ENCODE measurements around the gene GPC4. TPM values are rescaled to one million over a fixed set of nuclear protein-coding genes. Genes with fewer than 3 reads are reported as not detected.

The GPC4 gene
- total RNA-seq, 2 experiments from 2014 or later = not detected

GRCh38 chrX:133250184-133251100, 164.8 kb downstream of the GPC4 start:
- POLR2A ChIA-PET = no interaction called here
- CTCF ChIA-PET = interaction anchor here (0.7 kb wide), 1 partner anchor 382 kb away, joined by 6 read pairs; no protein-coding TSS in a partner anchor

Other genes with a start within 250 kb of the GPC4 start
- not detected for gene TFDP3, start 197.1 kb downstream of the GPC4 start, total RNA-seq

All from activated CD8-positive, alpha-beta memory T cell treated with anti-CD3 and anti-CD28 coated beads for 36 hours (primary cell).